Activated naive CD8-positive, alpha-beta T cell treated with anti-CD3 and anti-CD28 coated beads for 36 hours (primary cell): ENCODE results near the gene UXT. TPM values are rescaled to one million over a fixed set of nuclear protein-coding genes. Genes with fewer than 3 reads are reported as not detected.
"Not testable (repeated sequence)": the region's sequence is repeated elsewhere in the genome, so short reads cannot be mapped to it uniquely, and the experiment has no call there.

Experiments used
- DNase-seq: peaks from one replicate; pipeline ENCODE4 v3.0.0; 2021
- H3K27ac Mint-ChIP-seq: one replicate; pipeline ENCODE4 v1.8.0; 2022; ENCODE audit warnings: mild to moderate bottlenecking, moderate library complexity, mixed read lengths
- H3K27me3 Mint-ChIP-seq: one replicate; pipeline ENCODE4 v1.8.0; 2022; ENCODE audit warnings: mild to moderate bottlenecking, mixed read lengths
- H3K36me3 Mint-ChIP-seq: one replicate; pipeline ENCODE4 v1.8.0; 2021; ENCODE audit warnings: mild to moderate bottlenecking, mixed read lengths
- H3K4me1 Mint-ChIP-seq: one replicate; pipeline ENCODE4 v1.8.0; 2021; ENCODE audit warnings: mixed read lengths
- H3K4me3 Mint-ChIP-seq: one replicate; pipeline ENCODE4 v1.8.0; 2022; ENCODE audit warnings: mild to moderate bottlenecking, moderate library complexity, mixed read lengths
- H3K9me3 Mint-ChIP-seq: one replicate; pipeline ENCODE4 v1.8.0; 2022; ENCODE audit warnings: mixed read lengths
- total RNA-seq, 2 experiments: library from RNA; stranded (reverse); gene quantifications; one replicate each; pipeline ENCODE4 v1.2.3, GENCODE V29; 2021

The UXT gene
- total RNA-seq, 2 experiments from 2014 or later: 150 to 154 TPM

- DNase-seq: no peak
- no peak overlapping the region for H3K27ac Mint-ChIP-seq
- peaks cover 6% of the 10 kb centered on the region for H3K27me3 Mint-ChIP-seq
- H3K9me3 Mint-ChIP-seq: no peaks in the 10 kb centered on the region
- no peaks in the 10 kb centered on the region for H3K36me3 Mint-ChIP-seq
- no peak overlapping the region for H3K4me3 Mint-ChIP-seq
- H3K4me1 Mint-ChIP-seq: peaks cover 3% of the 10 kb centered on the region
Observed at GRCh38 chrX:47612418-47612817, 46.6 kb downstream of the UXT start.

GRCh38 chrX:47611926-47612325 lies 47.1 kb downstream of the UXT start:
- Mint-ChIP-seq H3K27ac (no peak overlapping the region), H3K4me1 (peaks cover 3% of the 10 kb centered on the region), H3K27me3 (peaks cover 5% of the 10 kb centered on the region), H3K9me3 (no peaks in the 10 kb centered on the region), H3K36me3 (no peaks in the 10 kb centered on the region), H3K4me3 (no peak overlapping the region)
- no peak for DNase-seq

GRCh38 chrX:47611489-47611888 lies 47.5 kb downstream of the UXT start:
- DNase-seq: no peak
- H3K4me3 Mint-ChIP-seq: no peak overlapping the region
- H3K4me1 Mint-ChIP-seq: peaks cover 3% of the 10 kb centered on the region
- no peaks in the 10 kb centered on the region for H3K36me3 Mint-ChIP-seq
- no peaks in the 10 kb centered on the region for H3K9me3 Mint-ChIP-seq
- no peak overlapping the region for H3K27ac Mint-ChIP-seq
- peaks cover 5% of the 10 kb centered on the region for H3K27me3 Mint-ChIP-seq

- Mint-ChIP-seq H3K9me3 (no peaks in the 10 kb centered on the region), H3K27ac (no peak overlapping the region), H3K4me1 (peaks cover 3% of the 10 kb centered on the region), H3K4me3 (no peak overlapping the region), H3K27me3 (peaks cover 5% of the 10 kb centered on the region), H3K36me3 (no peaks in the 10 kb centered on the region)
- DNase-seq: no peak
Observed at GRCh38 chrX:47610511-47610910, 48.5 kb downstream of the UXT start.

GRCh38 chrX:47608130-47608810 lies 50.7 kb downstream of the UXT start:
- Mint-ChIP-seq H3K4me3 (no peak overlapping the region), H3K27ac (no peak overlapping the region), H3K27me3 (peaks cover 5% of the 10 kb centered on the region), H3K9me3 (no peaks in the 10 kb centered on the region), H3K4me1 (peaks cover 3% of the 10 kb centered on the region), H3K36me3 (no peaks in the 10 kb centered on the region)
- no peak for DNase-seq

GRCh38 chrX:47607091-47607490 lies 51.9 kb downstream of the UXT start:
- Mint-ChIP-seq H3K4me3 (no peak overlapping the region), H3K27ac (no peak overlapping the region), H3K27me3 (peaks cover 5% of the 10 kb centered on the region), H3K4me1 (peaks cover 3% of the 10 kb centered on the region), H3K9me3 (no peaks in the 10 kb centered on the region), H3K36me3 (no peaks in the 10 kb centered on the region)
- DNase-seq: no peak

GRCh38 chrX:47605024-47605423 lies 54.0 kb downstream of the UXT start:
- no peaks in the 10 kb centered on the region for H3K36me3 Mint-ChIP-seq
- no peaks in the 10 kb centered on the region for H3K9me3 Mint-ChIP-seq
- H3K27me3 Mint-ChIP-seq: peaks cover 5% of the 10 kb centered on the region
- H3K4me1 Mint-ChIP-seq: peaks cover 3% of the 10 kb centered on the region
- DNase-seq: no peak
- no peak overlapping the region for H3K4me3 Mint-ChIP-seq
- no peak overlapping the region for H3K27ac Mint-ChIP-seq

- not testable (repeated sequence) for H3K9me3 Mint-ChIP-seq, H3K4me3 Mint-ChIP-seq, H3K36me3 Mint-ChIP-seq, DNase-seq, H3K27me3 Mint-ChIP-seq, H3K27ac Mint-ChIP-seq, H3K4me1 Mint-ChIP-seq
Observed at GRCh38 chrX:47603125-47603524, 55.9 kb downstream of the UXT start.

Other genes starting within 250 kb of the UXT start
- 1 to 10 TPM; 8.8 TPM for gene ZNF41, start 176.0 kb downstream of the UXT start, total RNA-seq
- gene ARAF, start 98.0 kb downstream of the UXT start, total RNA-seq: 10 to 100 TPM; 65.1 to 70.8 TPM
- 1 to 10 TPM; 2.7 to 3.2 TPM for gene TIMP1, start 76.7 kb downstream of the UXT start, total RNA-seq
- gene SYN1, start 39.3 kb downstream of the UXT start, total RNA-seq: 1 to 10 TPM in 1 of 2 experiments, under 1 TPM in 1; 0.91 to 1.4 TPM
- 1 to 10 TPM in 1 of 2 experiments, under 1 TPM in 1; 0.90 to 1.9 TPM for gene CFP, start 29.2 kb downstream of the UXT start, total RNA-seq
- 10 to 100 TPM; 65.4 to 67.5 TPM for gene ELK1, start 8.6 kb downstream of the UXT start, total RNA-seq
- 1 to 10 TPM; 4.8 to 7.8 TPM for gene ZNF81, start 177.7 kb upstream of the UXT start, total RNA-seq